ENCODE measurements around the gene ACSBG1. TPM values are rescaled to one million over a fixed set of nuclear protein-coding genes. Genes with fewer than 3 reads are reported as not detected.

ACSBG1 gene
- total RNA-seq, 1 donor from 2014 or later: not detected

DNA sequence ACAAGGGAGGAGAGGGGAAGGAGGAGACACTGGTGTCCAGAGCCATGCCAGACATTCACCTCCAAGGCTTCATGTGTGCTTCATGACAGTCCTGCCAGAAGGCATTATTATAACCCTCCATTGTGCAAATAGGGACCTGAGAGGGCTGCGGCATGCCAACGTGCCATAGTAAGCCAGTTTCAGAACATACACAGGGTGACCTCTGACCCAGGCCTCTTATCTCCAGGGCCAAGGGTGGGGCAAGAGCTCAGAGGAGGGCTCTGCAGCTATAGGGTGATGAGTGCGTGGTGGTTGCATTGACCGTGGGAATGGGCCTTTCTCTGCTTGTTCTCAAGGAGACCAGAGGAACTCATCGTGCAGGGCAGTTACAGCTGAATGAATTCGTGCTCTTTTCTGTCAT is 9.7 kb upstream of the ACSBG1 start:
- H3K4me3 Mint-ChIP-seq (ENCODE audit: low read depth): no peak overlapping the region
- peaks cover 9% of the 10 kb centered on the region for H3K4me1 Mint-ChIP-seq (ENCODE audit: low read depth)
- no peak overlapping the region for H3K27ac Mint-ChIP-seq
- no peaks in the 10 kb centered on the region for H3K9me3 Mint-ChIP-seq (ENCODE audit: low read depth)
- H3K36me3 Mint-ChIP-seq (ENCODE audit: insufficient read depth): no peaks in the 10 kb centered on the region
- peaks cover 3% of the 10 kb centered on the region for H3K27me3 Mint-ChIP-seq
- TF ChIP-seq, protein P1, sequence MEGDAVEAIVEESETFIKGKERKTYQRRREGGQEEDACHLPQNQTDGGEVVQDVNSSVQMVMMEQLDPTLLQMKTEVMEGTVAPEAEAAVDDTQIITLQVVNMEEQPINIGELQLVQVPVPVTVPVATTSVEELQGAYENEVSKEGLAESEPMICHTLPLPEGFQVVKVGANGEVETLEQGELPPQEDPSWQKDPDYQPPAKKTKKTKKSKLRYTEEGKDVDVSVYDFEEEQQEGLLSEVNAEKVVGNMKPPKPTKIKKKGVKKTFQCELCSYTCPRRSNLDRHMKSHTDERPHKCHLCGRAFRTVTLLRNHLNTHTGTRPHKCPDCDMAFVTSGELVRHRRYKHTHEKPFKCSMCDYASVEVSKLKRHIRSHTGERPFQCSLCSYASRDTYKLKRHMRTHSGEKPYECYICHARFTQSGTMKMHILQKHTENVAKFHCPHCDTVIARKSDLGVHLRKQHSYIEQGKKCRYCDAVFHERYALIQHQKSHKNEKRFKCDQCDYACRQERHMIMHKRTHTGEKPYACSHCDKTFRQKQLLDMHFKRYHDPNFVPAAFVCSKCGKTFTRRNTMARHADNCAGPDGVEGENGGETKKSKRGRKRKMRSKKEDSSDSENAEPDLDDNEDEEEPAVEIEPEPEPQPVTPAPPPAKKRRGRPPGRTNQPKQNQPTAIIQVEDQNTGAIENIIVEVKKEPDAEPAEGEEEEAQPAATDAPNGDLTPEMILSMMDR (IDR thresholded peaks at IDR 0.05; ENCODE audit: unreplicated experiment): no peak
- no peak for DNase-seq (ENCODE audit: low spot score, unreplicated experiment)

DNA sequence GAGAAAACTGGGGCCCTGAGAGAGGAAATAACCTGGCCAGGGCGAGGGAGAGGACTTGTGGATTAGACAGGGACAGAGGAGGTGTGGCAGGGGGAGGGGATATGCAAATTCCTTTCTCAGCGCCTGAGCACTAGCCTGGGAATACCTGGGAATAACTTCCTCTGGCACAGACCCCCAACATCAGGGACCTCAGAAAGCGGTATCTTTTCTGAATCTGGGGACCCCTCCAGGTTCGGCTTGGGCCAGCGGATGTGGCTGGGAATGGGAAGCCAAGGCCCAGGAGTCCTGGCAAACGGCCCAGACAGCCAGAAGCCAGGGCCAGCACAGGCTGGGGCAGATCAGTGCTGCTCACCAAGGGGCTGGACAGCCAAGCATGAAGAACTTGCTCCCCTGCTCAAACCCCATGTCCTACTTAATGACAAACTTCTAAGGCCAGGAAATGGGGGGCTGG is 9.2 kb upstream of the ACSBG1 start:
- H3K27me3 Mint-ChIP-seq: peaks cover 3% of the 10 kb centered on the region
- H3K36me3 Mint-ChIP-seq (ENCODE audit: insufficient read depth): no peaks in the 10 kb centered on the region
- no peaks in the 10 kb centered on the region for H3K9me3 Mint-ChIP-seq (ENCODE audit: low read depth)
- no peak for DNase-seq (ENCODE audit: low spot score, unreplicated experiment)
- no peak overlapping the region for H3K27ac Mint-ChIP-seq
- peaks cover 9% of the 10 kb centered on the region for H3K4me1 Mint-ChIP-seq (ENCODE audit: low read depth)
- TF ChIP-seq, protein P1 (IDR thresholded peaks at IDR 0.05; ENCODE audit: unreplicated experiment): no peak
- H3K4me3 Mint-ChIP-seq (ENCODE audit: low read depth): no peak overlapping the region

DNA sequence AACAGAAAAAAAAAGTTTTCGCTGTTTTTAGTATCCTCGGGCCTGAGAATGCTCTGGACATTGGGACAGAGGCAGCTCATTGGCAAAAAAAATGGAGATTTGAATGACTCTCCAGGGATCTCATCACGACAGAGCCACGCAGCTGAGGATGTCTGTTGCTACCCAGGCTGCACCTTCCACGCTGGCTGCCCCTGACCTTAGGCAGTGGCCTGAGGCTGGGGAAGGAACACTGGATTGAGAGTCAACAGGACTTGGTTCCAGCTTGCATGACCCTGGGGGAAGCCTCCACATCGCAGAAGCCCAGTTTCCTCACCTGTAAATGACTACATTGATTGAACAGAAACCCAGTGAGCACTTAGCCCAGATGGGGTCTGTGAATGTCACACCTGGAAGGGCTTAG is 8.7 kb upstream of the ACSBG1 start:
- Mint-ChIP-seq H3K27me3 (peaks cover 5% of the 10 kb centered on the region), H3K9me3 (ENCODE audit: low read depth) (no peaks in the 10 kb centered on the region), H3K4me3 (ENCODE audit: low read depth) (no peak overlapping the region), H3K27ac (no peak overlapping the region), H3K4me1 (ENCODE audit: low read depth) (peaks cover 9% of the 10 kb centered on the region), H3K36me3 (ENCODE audit: insufficient read depth) (no peaks in the 10 kb centered on the region)
- no peak for DNase-seq (ENCODE audit: low spot score, unreplicated experiment)
- TF ChIP-seq, protein P1 (IDR thresholded peaks at IDR 0.05; ENCODE audit: unreplicated experiment): no peak

DNA sequence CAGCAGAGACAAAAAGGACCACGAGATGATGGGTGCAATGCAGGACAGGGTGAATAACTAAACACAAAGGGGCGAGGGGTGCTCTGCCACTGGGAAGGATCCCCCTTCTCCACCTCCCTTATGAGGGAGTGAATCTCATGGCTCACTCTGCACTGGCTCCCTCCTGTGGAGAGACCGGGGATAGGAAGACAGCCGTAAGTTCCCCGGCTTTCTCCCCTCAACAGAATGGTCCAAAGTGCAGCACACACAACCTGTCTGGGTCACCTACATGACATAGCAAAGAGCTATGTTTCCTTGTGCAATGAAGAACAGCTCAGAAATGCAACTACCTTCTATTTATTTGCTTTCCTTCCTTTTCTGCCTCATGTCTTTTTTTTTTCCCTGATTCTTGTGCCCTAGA is 7.8 kb upstream of the ACSBG1 start:
- peaks cover 2% of the 10 kb centered on the region for H3K27me3 Mint-ChIP-seq
- peaks cover 12% of the 10 kb centered on the region for H3K4me1 Mint-ChIP-seq (ENCODE audit: low read depth)
- H3K27ac Mint-ChIP-seq: no peak overlapping the region
- TF ChIP-seq, protein P1 (IDR thresholded peaks at IDR 0.05; ENCODE audit: unreplicated experiment): peak; percentile 50
- no peak overlapping the region for H3K4me3 Mint-ChIP-seq (ENCODE audit: low read depth)
- H3K9me3 Mint-ChIP-seq (ENCODE audit: low read depth): no peaks in the 10 kb centered on the region
- no peaks in the 10 kb centered on the region for H3K36me3 Mint-ChIP-seq (ENCODE audit: insufficient read depth)
- no peak for DNase-seq (ENCODE audit: low spot score, unreplicated experiment)

DNA sequence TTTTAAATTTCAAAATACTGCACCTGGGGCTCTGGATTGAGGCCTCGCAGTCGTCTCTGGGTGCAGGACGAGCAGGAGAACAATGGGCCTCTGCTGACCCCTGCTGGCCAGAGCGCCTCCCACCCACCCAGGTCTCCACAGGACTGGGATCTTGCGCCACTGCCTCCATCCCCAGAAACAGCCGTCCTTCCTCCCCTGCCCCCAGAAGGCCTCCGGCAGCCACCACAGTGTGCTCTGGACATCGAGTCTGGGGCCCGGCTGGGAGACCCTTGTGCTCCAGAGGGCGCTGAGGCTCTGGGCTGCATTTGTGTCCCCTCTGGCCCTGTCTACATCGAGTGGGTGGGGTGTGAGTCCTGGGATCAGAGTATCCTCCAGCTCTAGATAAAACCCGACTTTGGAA is 6.7 kb upstream of the ACSBG1 start:
- H3K27ac Mint-ChIP-seq: no peak overlapping the region
- TF ChIP-seq, protein P1 (IDR thresholded peaks at IDR 0.05; ENCODE audit: unreplicated experiment): peak; percentile 91
- DNase-seq (ENCODE audit: low spot score, unreplicated experiment): peak; percentile 87

More for the DNA sequence above, 6.7 kb upstream of the ACSBG1 start:
- H3K36me3 Mint-ChIP-seq (ENCODE audit: insufficient read depth): no peaks in the 10 kb centered on the region
- H3K9me3 Mint-ChIP-seq (ENCODE audit: low read depth): no peaks in the 10 kb centered on the region
- H3K27me3 Mint-ChIP-seq: peaks cover 4% of the 10 kb centered on the region
- H3K4me3 Mint-ChIP-seq (ENCODE audit: low read depth): no peak overlapping the region
- H3K4me1 Mint-ChIP-seq (ENCODE audit: low read depth): peaks cover 14% of the 10 kb centered on the region
